ENCODE results near the gene NGLY1. TPM values are rescaled to one million over a fixed set of nuclear protein-coding genes. Genes with fewer than 3 reads are reported as not detected.

The NGLY1 gene
- total RNA-seq, 1 donor from 2014 or later = 33.3 TPM

Other genes starting within 250 kb of the NGLY1 start
- 91.7 TPM for gene TOP2B, start 118.5 kb downstream of the NGLY1 start, total RNA-seq
- gene OXSM, start 6.6 kb upstream of the NGLY1 start, total RNA-seq = 12.7 TPM

Measured in mucosa of gallbladder (tissue), 1 donor.